Islet of Langerhans (tissue), 1 donor: Measurements from ENCODE around the gene MYO1G.
"Not testable (repeated sequence)": the region's sequence is repeated elsewhere in the genome, so short reads cannot be mapped to it uniquely, and the experiment has no call there.

Experiments used
- FAIRE-seq: peaks from one replicate; lab custom pipeline; 2011; peaks lifted over from hg19 to GRCh38; lab: Jason Lieb, UNC

Gene MYO1G

GRCh38 chr7:44978511-44979366, at the start of gene MYO1G:
Gene MYO1G (minus strand): TSS chr7:44979015. CDS start chr7:44978961, 54 bp downstream.
- FAIRE-seq = no peak

GRCh38 chr7:45028138-45028919, 49.5 kb upstream of the MYO1G start:
- no peak for FAIRE-seq

DNA sequence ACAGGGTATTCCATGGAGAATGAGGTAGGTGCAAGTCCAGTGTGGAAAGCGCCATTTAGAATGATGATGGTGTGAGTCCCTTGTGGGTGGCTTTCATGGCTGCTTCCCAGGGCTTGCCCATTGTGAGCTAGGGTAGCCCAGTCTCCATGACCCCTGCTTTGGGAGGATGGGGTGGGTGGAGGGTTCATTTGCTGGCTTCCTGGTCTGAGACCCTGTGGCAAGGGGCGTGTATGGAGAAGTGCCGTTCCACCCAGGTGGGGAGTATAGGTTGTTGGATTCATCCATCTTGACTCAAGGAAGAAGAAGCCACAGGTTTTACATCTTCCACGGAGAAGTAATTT, 48.9 kb upstream of the MYO1G start:
- no peak for FAIRE-seq

GRCh38 chr7:45026984-45027773, 48.4 kb upstream of the MYO1G start:
- FAIRE-seq = no peak

GRCh38 chr7:45026013-45026412, 47.2 kb upstream of the MYO1G start:
- FAIRE-seq = no peak

DNA sequence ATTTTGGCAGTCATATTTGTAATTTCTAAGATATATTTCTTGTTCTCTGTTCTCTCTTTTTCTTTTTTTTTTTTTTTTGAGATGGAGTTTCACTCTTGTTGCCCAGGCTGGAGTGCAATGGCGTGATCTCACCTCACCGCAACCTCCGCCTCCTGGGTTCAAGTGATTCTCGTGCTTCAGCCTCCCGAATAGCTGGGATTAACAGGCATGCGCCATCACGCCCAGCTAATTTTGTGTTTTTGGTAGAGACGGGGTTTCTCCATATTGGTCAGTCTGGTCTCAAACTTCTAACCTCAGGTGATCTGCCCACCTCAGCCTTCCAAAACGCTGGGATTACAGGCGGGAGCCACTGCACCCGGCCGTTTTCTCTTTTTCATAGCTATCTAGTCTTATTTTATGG, 46.7 kb upstream of the MYO1G start:
- FAIRE-seq = not testable (repeated sequence)

DNA sequence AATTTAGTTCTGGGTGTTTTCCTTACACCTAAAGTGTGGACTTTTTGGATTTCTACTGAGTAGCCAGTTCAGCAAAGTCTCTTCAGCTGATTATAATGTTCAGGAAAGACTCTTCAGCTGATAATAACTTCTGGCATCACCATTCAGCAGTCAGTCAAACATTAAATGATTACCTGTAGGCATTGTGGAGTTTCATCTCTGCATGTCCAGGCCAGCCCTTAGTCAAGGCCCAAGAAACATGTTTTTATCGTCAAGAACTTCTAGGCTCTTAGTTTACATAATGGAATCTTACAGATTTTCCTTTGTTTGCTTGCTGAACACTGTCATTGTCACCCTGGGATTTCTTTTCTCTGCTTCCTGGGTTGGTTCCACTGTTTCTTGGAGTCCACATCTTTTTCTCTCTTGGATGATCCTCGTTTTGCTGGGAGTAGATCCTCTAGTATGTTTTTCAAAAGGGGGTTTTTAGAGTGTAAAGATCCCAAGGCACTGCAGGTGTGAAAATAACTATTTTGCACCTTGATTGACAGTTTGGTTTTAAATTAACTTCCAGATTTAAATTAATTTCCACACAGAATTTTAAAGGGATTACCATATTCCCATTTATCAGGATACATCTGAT, 45.4 kb upstream of the MYO1G start:
- no peak for FAIRE-seq

DNA sequence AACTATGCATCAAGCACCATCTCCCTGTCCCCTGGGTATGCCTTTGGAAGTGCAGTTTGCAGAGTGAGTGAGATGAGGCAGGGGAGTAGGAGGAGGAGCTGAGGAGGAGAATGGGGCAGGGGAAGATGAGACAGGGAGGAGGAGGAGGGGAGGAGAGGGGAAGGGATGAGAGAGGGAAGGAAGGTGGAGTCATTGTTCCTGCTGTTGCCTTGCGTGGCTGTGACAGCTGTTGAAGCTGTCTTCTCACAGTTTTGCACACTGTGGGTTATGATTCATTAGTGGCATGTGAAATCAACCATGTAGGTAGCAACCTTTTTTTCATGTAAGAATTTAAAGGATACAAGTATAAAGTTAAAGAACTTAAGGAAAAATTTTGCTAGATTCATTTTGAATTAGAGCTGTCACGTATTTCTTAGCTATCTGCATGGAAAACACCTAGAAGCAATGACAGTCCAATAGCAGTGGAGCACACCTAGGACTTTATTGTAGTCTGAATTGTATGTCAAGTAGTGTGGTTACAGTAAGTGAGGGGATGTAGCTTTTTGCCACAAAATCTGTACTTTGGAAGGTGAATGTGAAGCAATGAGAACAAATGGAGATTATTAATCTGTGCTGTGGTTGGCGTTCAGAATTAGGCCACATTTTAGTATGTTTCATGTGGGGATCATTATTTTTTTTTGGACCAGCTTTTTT, 42.9 kb upstream of the MYO1G start:
- no peak for FAIRE-seq

DNA sequence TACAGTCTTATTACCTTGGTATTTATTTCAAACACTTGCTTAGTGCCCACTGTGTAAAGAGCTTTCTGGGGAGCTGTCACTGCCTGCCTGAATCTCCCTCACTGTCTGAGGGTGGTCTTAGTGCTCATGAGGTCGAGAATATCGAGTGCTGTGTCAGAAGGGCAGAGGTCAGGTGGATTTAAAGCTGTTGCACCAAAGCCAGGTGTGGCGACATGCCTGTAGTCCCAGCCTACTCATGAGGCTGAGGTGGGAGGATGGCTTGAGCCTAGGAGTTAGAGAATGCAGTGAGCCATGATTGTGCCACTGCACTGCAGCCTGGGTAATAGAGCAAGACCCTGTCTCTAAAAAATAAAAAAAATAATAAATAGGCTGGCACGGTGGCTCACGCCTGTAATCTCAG, 42.1 kb upstream of the MYO1G start:
- FAIRE-seq = no peak

DNA sequence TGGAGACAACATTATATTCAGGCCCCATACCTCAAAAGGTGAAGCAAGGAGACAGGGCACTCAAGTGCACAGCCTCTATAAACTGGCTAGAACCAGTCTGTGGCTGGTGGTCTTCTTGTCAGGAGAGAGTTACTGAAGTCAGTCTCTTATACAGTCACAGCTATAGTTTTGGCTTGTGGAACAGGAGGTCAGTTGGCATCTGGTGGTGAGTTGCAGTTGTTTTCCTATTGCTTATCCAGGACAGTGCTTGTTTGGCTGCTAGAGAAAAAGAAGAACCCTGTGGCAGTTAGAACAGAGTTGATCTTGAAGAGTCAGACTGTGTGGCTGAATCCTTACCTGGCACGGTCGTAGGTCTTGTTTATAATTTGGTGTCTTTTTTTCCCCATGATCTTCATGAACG, 38.4 kb upstream of the MYO1G start:
- FAIRE-seq = no peak

GRCh38 chr7:45015313-45015712, 36.5 kb upstream of the MYO1G start:
- no peak for FAIRE-seq

GRCh38 chr7:45013465-45013967, 34.7 kb upstream of the MYO1G start:
- no peak for FAIRE-seq

DNA sequence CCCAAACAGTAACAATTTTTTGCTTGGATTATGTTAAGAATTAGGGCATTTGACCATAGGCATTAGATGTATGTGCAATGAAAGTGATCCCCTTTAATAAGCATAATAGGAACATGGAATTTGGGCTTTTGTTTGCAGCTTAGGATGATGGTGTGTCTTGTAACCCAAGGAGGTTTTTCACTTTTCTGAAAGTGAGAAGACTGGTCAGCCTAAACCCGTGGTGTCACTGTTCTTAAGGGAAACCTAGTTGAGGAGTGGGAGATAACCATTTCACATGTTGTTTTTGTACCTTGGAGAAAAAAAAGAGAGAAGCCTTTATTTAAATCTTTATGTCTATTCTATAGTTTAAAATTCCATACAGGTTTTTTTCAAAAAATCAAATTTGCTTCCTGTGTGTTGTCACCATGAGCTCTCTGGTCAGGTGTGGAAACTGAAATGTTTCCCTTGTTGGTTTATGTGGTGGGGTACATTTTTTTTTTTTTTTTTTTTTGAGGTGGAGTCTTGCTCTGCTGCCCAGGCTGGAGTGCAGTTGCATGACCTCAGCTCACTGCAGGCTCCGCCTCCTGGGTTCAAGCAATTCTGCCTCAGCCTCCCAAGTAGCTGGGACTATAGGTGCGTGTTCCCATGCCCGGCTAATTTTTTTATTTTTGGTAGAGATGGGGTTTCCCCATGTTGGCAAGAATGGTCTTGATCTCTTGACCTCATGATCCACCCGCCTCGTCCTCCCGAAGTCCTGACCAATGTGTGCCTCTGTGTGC, 28.9 kb upstream of the MYO1G start:
- no peak for FAIRE-seq

- FAIRE-seq = no peak
Observed at GRCh38 chr7:45007106-45007505, 28.3 kb upstream of the MYO1G start.

DNA sequence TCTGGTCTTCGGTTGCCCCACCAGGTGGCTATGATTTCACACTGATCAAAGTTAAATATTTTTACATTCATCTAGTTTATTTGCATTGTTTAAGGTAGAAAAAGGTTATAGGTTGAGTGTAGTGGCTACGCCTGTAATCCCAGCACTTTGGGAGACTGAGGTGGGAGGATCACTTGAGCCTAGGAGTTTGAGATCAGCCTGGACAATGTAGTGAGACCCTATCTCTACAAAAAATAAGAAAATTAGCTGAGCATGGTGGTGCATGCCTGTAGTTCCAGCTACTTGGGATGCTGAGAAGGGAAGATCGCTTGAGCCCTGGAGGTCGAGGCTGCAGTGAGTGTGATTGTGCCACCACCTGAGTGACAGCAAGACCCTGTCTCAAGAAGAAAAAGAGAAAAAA, 25.0 kb upstream of the MYO1G start:
- FAIRE-seq = no peak

- no peak for FAIRE-seq
Observed at GRCh38 chr7:45001826-45002225, 23.0 kb upstream of the MYO1G start.

- no peak for FAIRE-seq
Observed at GRCh38 chr7:45001138-45001694, 22.4 kb upstream of the MYO1G start.

DNA sequence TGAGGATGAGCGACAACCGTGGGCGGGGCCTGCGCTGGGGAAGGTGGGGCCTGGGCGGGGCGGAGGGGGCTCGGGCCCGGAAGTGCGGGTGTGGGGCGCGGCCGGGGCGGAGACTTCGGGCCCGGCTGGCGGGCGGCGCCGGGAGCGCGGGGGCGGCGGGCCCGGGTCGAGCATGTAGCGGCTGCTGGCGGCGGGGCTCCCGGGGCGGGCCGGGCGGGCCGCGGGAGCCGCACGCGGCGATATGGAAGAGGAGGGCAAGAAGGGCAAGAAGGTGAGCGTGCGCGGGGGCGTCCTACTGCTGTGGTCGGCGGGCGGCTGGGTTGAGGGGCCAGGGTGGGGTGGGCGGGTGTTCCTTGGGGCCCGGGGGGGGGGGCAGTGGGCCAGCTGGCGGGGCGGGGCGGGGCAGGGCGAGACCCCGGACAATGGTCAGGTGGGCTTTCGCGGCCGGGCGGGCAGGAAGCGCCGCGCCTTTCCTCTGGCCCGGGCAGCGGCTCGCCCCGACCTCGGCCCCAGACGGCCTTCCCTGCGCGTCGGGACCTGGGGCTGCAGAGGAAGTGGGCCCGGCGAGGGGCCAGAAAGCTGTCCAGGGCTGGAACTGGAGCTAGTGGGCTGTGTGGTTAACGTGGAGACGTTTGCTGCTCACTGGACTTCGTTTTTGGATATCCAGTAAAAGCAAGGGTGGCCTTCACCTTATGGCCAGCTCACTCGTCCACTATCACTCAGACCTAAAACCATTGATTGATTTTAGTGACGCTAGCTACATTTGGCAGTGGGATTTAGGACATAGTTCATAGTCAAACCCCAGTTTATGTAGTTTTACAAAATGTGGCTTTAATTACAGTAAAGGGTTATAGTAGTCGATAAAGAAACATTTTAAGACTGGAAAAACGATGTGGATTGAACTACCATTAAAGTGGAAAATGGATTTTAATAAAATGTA, 21.5 kb upstream of the MYO1G start, which contains the start of gene CCM2:
Gene CCM2 (plus strand): TSS at position 109 of the 940 bp plus-strand sequence. CDS start 133 bp downstream, at position 242.
- no peak for FAIRE-seq
